ENCODE data around the gene KMT2A. TPM values are rescaled to one million over a fixed set of nuclear protein-coding genes. Genes with fewer than 3 reads are reported as not detected.

KMT2A gene
- polyA plus RNA-seq, 2 of the 4 experiments (the other 2 are of a cell fraction) = 6.8 to 20.3 TPM

- ChIA-PET CTCF (interaction anchor here (0.6 to 1.6 kb wide), 7 partner anchors 36 to 201 kb away, joined by 3 to 5 read pairs (median 3); no protein-coding TSS in a partner anchor), POLR2A (no interaction called here)
- TF ChIP-seq FOXS1 (CRISPR knock-in tag; IDR thresholded peaks at IDR 0.05) = no peak
- no peak for TF ChIP-seq CEBPB (IDR thresholded peaks at IDR 0.05)
- TF ChIP-seq TFCP2L1 (CRISPR knock-in tag; IDR thresholded peaks at IDR 0.05) = no peak
- TF ChIP-seq RARB (CRISPR knock-in tag; IDR thresholded peaks at IDR 0.05) = no peak
- TF ChIP-seq BCL3 (IDR thresholded peaks at IDR 0.05) = no peak
- no peak for TF ChIP-seq POLR2AphosphoS2 (conservative IDR thresholded peaks at IDR 0.05; ENCODE audit: low read length)
- no peak for TF ChIP-seq MAZ (IDR thresholded peaks at IDR 0.05; ENCODE audit: borderline replicate concordance, low read depth, low read length)
- no peak for TF ChIP-seq ATOH8 (CRISPR knock-in tag; IDR thresholded peaks at IDR 0.05; ENCODE audit: low read depth)
- TF ChIP-seq BHLHE40 (IDR thresholded peaks at IDR 0.05; ENCODE audit: low read depth, low read length) = no peak
- TF ChIP-seq EP300 (IDR thresholded peaks at IDR 0.05) = no peak
- no peak for TF ChIP-seq PBX3 (IDR thresholded peaks at IDR 0.05)
- no peak for TF ChIP-seq EHF (CRISPR knock-in tag; IDR thresholded peaks at IDR 0.05)
- TF ChIP-seq HDAC2 (IDR thresholded peaks at IDR 0.05) = no peak
- no peak for TF ChIP-seq USF2 (IDR thresholded peaks at IDR 0.05)
- no peak for TF ChIP-seq MAX (IDR thresholded peaks at IDR 0.05)
- TF ChIP-seq ZNF302 (CRISPR knock-in tag; IDR thresholded peaks at IDR 0.05) = no peak
These were observed 37.3 kb upstream of the KMT2A start for GRCh38 chr11:118398791-118399559.

GRCh38 chr11:118401151-118401879 lies 35.0 kb upstream of the KMT2A start, which contains the start of gene ATP5MG:
Gene ATP5MG (plus strand): TSS chr11:118401606. CDS start chr11:118401666, 60 bp downstream.
- ChIA-PET CTCF (interaction anchor here (0.9 to 1.3 kb wide), 2 partner anchors 58 to 206 kb away, joined by 3 to 4 read pairs; no protein-coding TSS in a partner anchor), POLR2A (interaction anchor here (0.9 to 1.0 kb wide), 2 partner anchors 34 to 136 kb away, joined by 3 read pairs; no protein-coding TSS in a partner anchor)
- peaks cover 19% of the 10 kb centered on the region for H3K4me1 ChIP-seq
- under 1% methylated on average over 32 of the region's 51 CpGs for WGBS (ENCODE audit: missing lambda C conversion rate)
- peak within 1 kb of the TSS; percentile 82 to 93 for H3K27ac ChIP-seq
- DNase-seq (ENCODE audit: low read depth in 1 of 2, low spot score in 1 of 2) (peak; percentile 68 to 87), FAIRE-seq (no peak), ATAC-seq (peak; percentile 85 to 86)
- H3K9me3 ChIP-seq = no peaks in the 10 kb centered on the region
- peak within 1 kb of the TSS; percentile 73 for H3K4me2 ChIP-seq
- peak within 1 kb of the TSS; percentile 81 for H3K4me3 ChIP-seq
- TF ChIP-seq MAZ (IDR thresholded peaks at IDR 0.05; ENCODE audit: borderline replicate concordance, low read depth, low read length) (no peak), POLR2A (IDR thresholded peaks at IDR 0.05; ENCODE audit: low read length) (peak; percentile 64), HES2 (IDR thresholded peaks at IDR 0.05) (no peak), HOXB5 (CRISPR knock-in tag; IDR thresholded peaks at IDR 0.05) (no peak), USF2 (IDR thresholded peaks at IDR 0.05) (no peak), RCOR1 (IDR thresholded peaks at IDR 0.05; ENCODE audit: low read depth, low read length) (no peak), CBX2 (IDR thresholded peaks at IDR 0.05; ENCODE audit: borderline replicate concordance, low read depth) (no peak), SMC3 (IDR thresholded peaks at IDR 0.05) (0 out of 3 replicates have a peak, but pooled peaks have one; percentile 5), RAD21 (conservative IDR thresholded peaks at IDR 0.05 in 1 of 2, IDR thresholded peaks at IDR 0.05 in 1 of 2) (no peak), ZFP36 (IDR thresholded peaks at IDR 0.05; ENCODE audit: borderline replicate concordance, partially characterized antibody) (no peak), GATA3 (IDR thresholded peaks at IDR 0.05; ENCODE audit: borderline replicate concordance) (no peak), HMGXB4 (CRISPR knock-in tag; IDR thresholded peaks at IDR 0.05; ENCODE audit: borderline replicate concordance) (no peak), BHLHE40 (IDR thresholded peaks at IDR 0.05; ENCODE audit: low read depth, low read length) (no peak), CHD4 (IDR thresholded peaks at IDR 0.05; ENCODE audit: borderline replicate concordance) (no peak), RNF2 (IDR thresholded peaks at IDR 0.05; ENCODE audit: borderline replicate concordance, low read depth) (no peak)

More at GRCh38 chr11:118398791-118399559, 37.3 kb upstream of the KMT2A start:
- H3K4me3 ChIP-seq = no peak overlapping the region
- DNase-seq (ENCODE audit: low read depth in 1 of 2, low spot score in 1 of 2) (no peak), FAIRE-seq (no peak), ATAC-seq (no peak)
- no peak overlapping the region for H3K4me2 ChIP-seq
- H3K27ac ChIP-seq = no peak overlapping the region
- peaks cover 12% of the 10 kb centered on the region for H3K4me1 ChIP-seq
- WGBS (ENCODE audit: missing lambda C conversion rate) = 65% methylated on average over 3 of the region's 3 CpGs
- H3K9me3 ChIP-seq = no peaks in the 10 kb centered on the region
